T-cell (primary cell): ENCODE data around the gene ZNF597. TPM values are rescaled to one million over a fixed set of nuclear protein-coding genes. Genes with fewer than 3 reads are reported as not detected.
A peak's percentile ranks its signal among the peaks of the same experiment; 100 is the strongest.

Experiments used
- ATAC-seq, 4 experiments: fragments of 200-7000 bp in 3 of 4; fragments of 150-1000 bp in 1 of 4; cut with Tn5 transposase; replicated peaks in 1 of 4; 1 replicate in 3 of 4; 2 replicates in 1 of 4; pipeline ENCODE4 v1.10.0; 2021; ENCODE audit warnings: moderate library complexity in 3 of 4, mild to moderate bottlenecking in 2 of 4, moderate number of reproducible peaks in 1 of 4
- CTCF ChIA-PET, 2 donors: fragments of 300-600 bp; sonication (Branson Sonifier 250); formaldehyde crosslinking; loops; one replicate each; lab custom pipeline; 2022; ENCODE audit warnings: antibody characterized with exemption in 2 of 2; lab: Charles Lee
- POLR2A ChIA-PET, 2 donors: fragments of 300-600 bp; sonication (Branson Sonifier 250); formaldehyde crosslinking; loops; one replicate each; lab custom pipeline; 2022; ENCODE audit warnings: antibody characterized with exemption in 2 of 2; lab: Charles Lee
- DNase-seq, 35 experiments: peaks; one replicate each; pipeline versions ENCODE4 v3.0.0 to v3.0.0-alpha.2; 2013 to 2023
- H3K27ac ChIP-seq: one replicate; pipeline ENCODE4 v1.5.1; 2013; ENCODE audit warnings: low read length
- H3K27me3 ChIP-seq, 2 experiments: replicated peaks in 1 of 2; 1 replicate in 1 of 2; 2 replicates in 1 of 2; pipeline versions ENCODE4 v1.6.1 to v1.7.0; 2013; ENCODE audit warnings: low read length in 1 of 2, mixed read lengths in 1 of 2; ENCODE audit not compliant: control insufficient read depth in 2 of 2, insufficient read depth in 2 of 2; ENCODE audit errors: extremely low read depth in 1 of 2
- H3K36me3 ChIP-seq, 2 donors: 1 replicate in 1 of 2; 2 replicates in 1 of 2; pipeline versions ENCODE4 v1.6.1 to v1.7.0; 2013; ENCODE audit warnings: low read length in 1 of 2; ENCODE audit not compliant: control insufficient read depth in 2 of 2, insufficient read depth in 1 of 2; ENCODE audit errors: extremely low read depth in 1 of 2
- H3K4me1 ChIP-seq, 2 experiments: 1 replicate in 1 of 2; 2 replicates in 1 of 2; pipeline versions ENCODE4 v1.6.1 to v1.7.0; 2013; ENCODE audit warnings: low read length in 2 of 2, mixed read lengths in 1 of 2; ENCODE audit not compliant: insufficient read depth in 2 of 2, control insufficient read depth in 1 of 2; ENCODE audit errors: extremely low read depth in 1 of 2
- H3K4me3 ChIP-seq, 2 donors: 1 replicate in 1 of 2; 2 replicates in 1 of 2; pipeline versions ENCODE4 v1.5.1 to v1.7.0; 2013; ENCODE audit warnings: mild to moderate bottlenecking in 2 of 2, low read length in 1 of 2, moderate library complexity in 1 of 2; ENCODE audit not compliant: control insufficient read depth in 1 of 2; ENCODE audit errors: extremely low read depth in 1 of 2
- H3K9me3 ChIP-seq: 2 replicates; pipeline ENCODE4 v1.7.0; 2013
- H3K27ac Mint-ChIP-seq, 2 donors: one replicate each; pipeline ENCODE4 v1.8.0; 2020 to 2021; ENCODE audit warnings: mild to moderate bottlenecking in 2 of 2, mixed read lengths in 2 of 2
- H3K27me3 Mint-ChIP-seq, 2 donors: one replicate each; pipeline ENCODE4 v1.8.0; 2021 to 2022; ENCODE audit warnings: mixed read lengths in 2 of 2
- H3K36me3 Mint-ChIP-seq: one replicate; pipeline ENCODE4 v1.8.0; 2021; ENCODE audit warnings: mixed read lengths
- H3K4me1 Mint-ChIP-seq, 3 donors: one replicate each; pipeline ENCODE4 v1.8.0; 2020 to 2022; ENCODE audit warnings: mixed read lengths in 3 of 3, mild to moderate bottlenecking in 1 of 3
- H3K4me3 Mint-ChIP-seq, 3 donors: one replicate each; pipeline ENCODE4 v1.8.0; 2020 to 2022; ENCODE audit warnings: mild to moderate bottlenecking in 3 of 3, mixed read lengths in 3 of 3, moderate library complexity in 3 of 3
- H3K9me3 Mint-ChIP-seq, 3 donors: one replicate each; pipeline ENCODE4 v1.8.0; 2020 to 2022; ENCODE audit warnings: mixed read lengths in 3 of 3
- WGBS: methylation state at CpG from one replicate; pipeline ENCODE4 v1.1.5; 2013; ENCODE audit warnings: missing lambda C conversion rate; ENCODE audit not compliant: insufficient coverage; 5-methylcytosine and 5-hydroxymethylcytosine counted together
- total RNA-seq, 35 experiments: library from RNA in 6 of 35; stranded (reverse) in 6 of 35; fragments of 120-200 nt in 1 of 35; gene quantifications; one replicate each; pipeline versions ENCODE4 v1.2.1 to v1.2.4 and lab custom pipeline; 2013 to 2026

Gene ZNF597
- total RNA-seq, 5 donors from 2014 or later (not counting 1 experiment from before 2014, with no cell fraction given), result 2.2 to 4.8 (median 4.3) TPM

DNA sequence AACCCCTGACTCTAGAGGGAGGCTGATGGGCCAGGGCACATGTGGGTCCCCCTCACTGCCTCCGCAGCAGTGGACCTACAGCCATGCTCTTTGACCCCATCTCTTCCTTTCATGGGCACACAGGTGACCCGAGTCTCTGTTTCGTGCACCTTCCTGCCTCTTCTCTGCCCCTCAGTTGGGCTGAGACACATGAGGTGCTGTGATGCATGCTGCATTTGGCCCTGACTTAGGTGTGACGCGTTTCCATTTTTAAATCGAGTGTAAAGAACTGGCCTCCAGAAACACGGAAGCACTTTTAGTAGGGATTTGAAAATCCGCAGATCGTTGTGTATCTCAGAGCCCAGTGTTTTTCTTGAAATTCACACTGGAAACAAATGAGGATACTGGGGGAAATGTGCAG, 27.4 kb upstream of the ZNF597 start:
- H3K4me1 ChIP-seq, result peaks cover 0 to 34% of the 10 kb centered on the region in 2 experiments
- Mint-ChIP-seq H3K27ac (no peak overlapping the region), H3K4me1 (peaks cover 55 to 61% (median 57%) of the 10 kb centered on the region in 3 donors), H3K36me3 (peaks cover 23% of the 10 kb centered on the region), H3K4me3 (no peak overlapping the region), H3K27me3 (no peaks in the 10 kb centered on the region), H3K9me3 (no peaks in the 10 kb centered on the region)
- DNase-seq, result no peak
- H3K27me3 ChIP-seq, result peaks cover 0 to 2% of the 10 kb centered on the region in 2 experiments
- no peak overlapping the region for H3K27ac ChIP-seq
- H3K9me3 ChIP-seq, result no peaks in the 10 kb centered on the region
- H3K4me3 ChIP-seq, result no peak overlapping the region
- ChIA-PET CTCF (no interaction called here), POLR2A (no interaction called here)
- peaks cover 18 to 25% of the 10 kb centered on the region in 2 donors for H3K36me3 ChIP-seq
- no peak for ATAC-seq
- WGBS, result 100% methylated on average over 4 of the region's 9 CpGs

- WGBS, result 83% methylated on average over 7 of the region's 7 CpGs
- DNase-seq, result no peak
- ATAC-seq, result no peak
- H3K36me3 Mint-ChIP-seq, result peaks cover 23% of the 10 kb centered on the region
- Histone ChIP-seq H3K27me3 (peaks cover 0 to 2% of the 10 kb centered on the region in 2 experiments), H3K27ac (no peak overlapping the region), H3K36me3 (peaks cover 20 to 29% of the 10 kb centered on the region in 2 donors), H3K9me3 (no peaks in the 10 kb centered on the region), H3K4me3 (no peak overlapping the region), H3K4me1 (peaks cover 0 to 44% of the 10 kb centered on the region in 2 experiments)
- H3K9me3 Mint-ChIP-seq, result no peaks in the 10 kb centered on the region
- POLR2A ChIA-PET, result no interaction called here
- no peaks in the 10 kb centered on the region for H3K27me3 Mint-ChIP-seq
- peaks cover 56 to 65% (median 64%) of the 10 kb centered on the region in 3 donors for H3K4me1 Mint-ChIP-seq
- H3K27ac Mint-ChIP-seq, result no peak overlapping the region
- H3K4me3 Mint-ChIP-seq, result no peak overlapping the region
- CTCF ChIA-PET, result no interaction called here
These were observed 26.4 kb upstream of the ZNF597 start for GRCh38 chr16:3469736-3470135.

DNA sequence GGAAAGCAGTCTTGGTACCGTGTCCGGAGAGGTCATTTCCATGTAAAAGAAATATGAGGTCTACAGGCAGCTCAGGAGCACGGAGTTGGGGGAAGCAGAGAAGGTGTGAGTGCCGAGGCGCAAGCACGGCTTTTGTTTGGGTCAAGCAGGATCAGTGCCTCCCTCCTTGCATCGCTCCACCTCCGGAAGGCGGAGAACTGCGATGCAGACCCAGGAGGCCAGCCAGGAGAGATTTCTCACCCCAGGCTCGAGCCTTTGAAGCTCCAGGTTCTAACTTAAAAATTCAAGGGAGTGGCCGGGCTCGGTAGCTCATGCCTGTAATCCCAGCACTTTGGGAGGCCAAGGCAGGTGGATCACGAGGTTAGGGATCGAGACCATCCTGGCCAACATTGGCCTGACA, 25.2 kb upstream of the ZNF597 start:
- DNase-seq (no peak), ATAC-seq (no peak)
- Histone ChIP-seq H3K9me3 (no peaks in the 10 kb centered on the region), H3K27me3 (peaks cover 0 to 2% of the 10 kb centered on the region in 2 experiments), H3K27ac (no peak overlapping the region), H3K4me3 (no peak overlapping the region), H3K4me1 (peaks cover 2 to 56% of the 10 kb centered on the region in 2 experiments), H3K36me3 (peaks cover 17 to 29% of the 10 kb centered on the region in 2 donors)
- POLR2A ChIA-PET, result no interaction called here
- H3K36me3 Mint-ChIP-seq, result peaks cover 23% of the 10 kb centered on the region
- CTCF ChIA-PET, result no interaction called here
- no peak overlapping the region for H3K27ac Mint-ChIP-seq
- peaks cover 62 to 75% (median 74%) of the 10 kb centered on the region in 3 donors for H3K4me1 Mint-ChIP-seq
- 96% methylated on average over 13 of the region's 15 CpGs for WGBS
- H3K4me3 Mint-ChIP-seq, result no peak overlapping the region
- H3K9me3 Mint-ChIP-seq, result no peaks in the 10 kb centered on the region
- no peaks in the 10 kb centered on the region for H3K27me3 Mint-ChIP-seq

GRCh38 chr16:3467921-3468320, 24.6 kb upstream of the ZNF597 start:
- H3K4me3 ChIP-seq, result no peak overlapping the region
- Mint-ChIP-seq H3K27ac (peak overlapping the region in 1 of 2 donors; percentile 52), H3K9me3 (no peaks in the 10 kb centered on the region), H3K36me3 (peaks cover 22% of the 10 kb centered on the region), H3K4me3 (no peak overlapping the region), H3K4me1 (peaks cover 60 to 77% (median 74%) of the 10 kb centered on the region in 3 donors), H3K27me3 (no peaks in the 10 kb centered on the region)
- peaks cover 0 to 2% of the 10 kb centered on the region in 2 experiments for H3K27me3 ChIP-seq
- H3K9me3 ChIP-seq, result no peaks in the 10 kb centered on the region
- no CpG with 5 or more reads among the region's 4 CpGs for WGBS
- peaks cover 3 to 61% of the 10 kb centered on the region in 2 experiments for H3K4me1 ChIP-seq
- ChIA-PET POLR2A (no interaction called here), CTCF (no interaction called here)
- DNase-seq (no peak), ATAC-seq (peak in 1 of 4 experiments; percentile 22)
- H3K27ac ChIP-seq, result no peak overlapping the region
- peaks cover 17 to 28% of the 10 kb centered on the region in 2 donors for H3K36me3 ChIP-seq

DNA sequence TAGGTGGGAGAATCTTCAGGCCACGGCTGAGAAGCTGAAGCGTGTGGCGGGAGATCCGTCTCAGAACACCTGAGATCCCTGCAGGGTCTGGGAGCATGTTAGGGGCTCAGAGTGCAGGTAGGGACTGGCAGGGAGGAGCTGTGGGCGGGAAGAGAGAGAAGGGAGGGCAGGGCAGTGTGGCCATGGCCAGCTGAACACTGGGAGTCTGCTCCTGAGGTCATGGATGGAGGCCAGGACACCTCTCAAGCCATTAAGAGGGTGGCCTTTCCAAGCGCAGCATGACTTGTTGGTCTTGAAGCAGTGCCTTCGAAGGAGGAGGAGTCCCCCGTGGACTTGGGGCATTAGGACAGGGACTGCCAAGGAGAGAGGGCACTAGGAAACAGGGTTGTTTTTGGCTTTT, 23.9 kb upstream of the ZNF597 start:
- ATAC-seq (no peak), DNase-seq (no peak)
- Mint-ChIP-seq H3K4me1 (peaks cover 58 to 76% (median 72%) of the 10 kb centered on the region in 3 donors), H3K9me3 (no peaks in the 10 kb centered on the region), H3K27me3 (no peaks in the 10 kb centered on the region), H3K36me3 (peaks cover 15% of the 10 kb centered on the region), H3K4me3 (peak overlapping the region in 1 of 3 donors; percentile 42), H3K27ac (peak overlapping the region; percentile 23 to 28)
- WGBS, result 97% methylated on average over 8 of the region's 8 CpGs
- peaks cover 4 to 61% of the 10 kb centered on the region in 2 experiments for H3K4me1 ChIP-seq
- H3K27ac ChIP-seq, result no peak overlapping the region
- H3K4me3 ChIP-seq, result no peak overlapping the region
- POLR2A ChIA-PET, result no interaction called here
- no peaks in the 10 kb centered on the region for H3K9me3 ChIP-seq
- peaks cover 0 to 2% of the 10 kb centered on the region in 2 experiments for H3K27me3 ChIP-seq
- CTCF ChIA-PET, result interaction anchor here in 1 of 2 donors (0.6 kb wide), 1 partner anchor 690 kb away, joined by 4 read pairs; no protein-coding TSS in a partner anchor
- H3K36me3 ChIP-seq, result peaks cover 17 to 27% of the 10 kb centered on the region in 2 donors

DNA sequence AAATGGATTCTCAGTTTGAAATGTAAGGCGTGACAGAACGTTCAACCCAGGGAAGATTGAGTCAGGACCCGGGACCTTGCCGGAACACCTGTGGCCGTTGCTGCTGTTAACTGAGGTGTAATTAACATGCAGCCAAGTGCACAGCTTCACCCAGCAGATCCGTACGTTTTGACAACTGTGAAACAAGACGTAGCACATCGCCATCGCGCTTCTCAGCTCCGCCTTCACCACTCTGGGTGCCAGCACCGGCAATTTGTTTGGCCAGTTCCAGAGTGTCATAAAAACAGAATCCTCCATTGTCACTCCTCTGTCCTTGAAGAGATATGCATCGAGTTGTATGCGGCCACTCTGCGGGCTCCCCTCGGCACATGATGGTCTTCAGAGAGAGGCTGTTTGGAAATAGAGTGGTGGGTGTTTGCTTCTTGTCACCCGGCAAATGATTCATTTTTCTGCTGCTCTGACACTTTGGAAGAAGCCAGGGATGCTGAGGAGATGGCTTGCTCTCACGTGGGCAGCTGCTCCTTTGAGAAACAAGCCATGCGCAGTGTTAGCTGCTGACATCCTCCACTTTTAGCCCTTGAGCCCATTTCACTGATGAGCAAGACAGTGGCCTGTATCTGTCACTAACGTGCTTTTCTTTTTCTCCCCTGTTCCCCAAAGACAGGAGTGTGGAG, 22.7 kb upstream of the ZNF597 start:
- peaks cover 8 to 64% of the 10 kb centered on the region in 2 experiments for H3K4me1 ChIP-seq
- H3K27ac Mint-ChIP-seq, result no peak overlapping the region
- H3K4me3 Mint-ChIP-seq, result peak overlapping the region in 1 of 3 donors; percentile 42
- H3K27me3 Mint-ChIP-seq, result no peaks in the 10 kb centered on the region
- peaks cover 10% of the 10 kb centered on the region for H3K36me3 Mint-ChIP-seq
- ATAC-seq (no peak), DNase-seq (no peak)
- H3K9me3 ChIP-seq, result no peaks in the 10 kb centered on the region
- H3K27me3 ChIP-seq, result peaks cover 0 to 2% of the 10 kb centered on the region in 2 experiments
- 93% methylated on average over 18 of the region's 21 CpGs for WGBS
- no peak overlapping the region for H3K4me3 ChIP-seq
- POLR2A ChIA-PET, result no interaction called here
- CTCF ChIA-PET, result no interaction called here
- no peaks in the 10 kb centered on the region for H3K9me3 Mint-ChIP-seq
- peaks cover 63 to 80% (median 80%) of the 10 kb centered on the region in 3 donors for H3K4me1 Mint-ChIP-seq
- peaks cover 12 to 25% of the 10 kb centered on the region in 2 donors for H3K36me3 ChIP-seq
- H3K27ac ChIP-seq, result no peak overlapping the region
